GM21390 (cell line): Measurements from ENCODE around the gene VPS35.
"Not testable (repeated sequence)": the region's sequence is repeated elsewhere in the genome, so short reads cannot be mapped to it uniquely, and the experiment has no call there.

Source experiments
- ATAC-seq: cut with Tn5 transposase; IDR thresholded peaks from one replicate; pipeline ENCODE4 v1.9.1; 2021; ENCODE audit not compliant: unreplicated experiment

Gene VPS35

GRCh38 chr16:46673320-46674013, 15.5 kb downstream of the VPS35 start:
- no peak for ATAC-seq

GRCh38 chr16:46662123-46662522, 26.9 kb downstream of the VPS35 start:
- no peak for ATAC-seq

- peak; percentile 96 for ATAC-seq
Measured at GRCh38 chr16:46658925-46659324, 30.1 kb downstream of the VPS35 start.

- ATAC-seq = no peak
Measured at GRCh38 chr16:46651305-46651704, 37.7 kb downstream of the VPS35 start.

- no peak for ATAC-seq
Measured at GRCh38 chr16:46650254-46650623, 38.7 kb downstream of the VPS35 start.

- ATAC-seq = no peak
Measured at GRCh38 chr16:46649588-46650253, 39.3 kb downstream of the VPS35 start.

GRCh38 chr16:46648656-46649055, 40.3 kb downstream of the VPS35 start:
- ATAC-seq = no peak

GRCh38 chr16:46638947-46639925, 49.7 kb downstream of the VPS35 start:
- no peak for ATAC-seq

- ATAC-seq = no peak
Measured at GRCh38 chr16:46632778-46633733, 55.9 kb downstream of the VPS35 start.

- no peak for ATAC-seq
Measured at GRCh38 chr16:46629331-46630219, 59.4 kb downstream of the VPS35 start.

- no peak for ATAC-seq
Measured at GRCh38 chr16:46627746-46628145, 61.2 kb downstream of the VPS35 start.

- not testable (repeated sequence) for ATAC-seq
Measured at GRCh38 chr16:46626681-46627080, 62.3 kb downstream of the VPS35 start.

- ATAC-seq = not testable (repeated sequence)
Measured at GRCh38 chr16:46624862-46625261, 64.1 kb downstream of the VPS35 start.

GRCh38 chr16:46623707-46624106, 65.3 kb downstream of the VPS35 start:
- not testable (repeated sequence) for ATAC-seq

GRCh38 chr16:46623246-46623645, 65.7 kb downstream of the VPS35 start:
- ATAC-seq = not testable (repeated sequence)

- ATAC-seq = no peak
Measured at GRCh38 chr16:46621934-46622676, 66.9 kb downstream of the VPS35 start.

GRCh38 chr16:46621006-46621933, 67.7 kb downstream of the VPS35 start, which contains the start of gene SHCBP1:
Gene SHCBP1 (minus strand): TSS chr16:46621379. CDS start chr16:46621359, 20 bp downstream.
- ATAC-seq = peak; percentile 91
